Cerebellar nuclear complex (tissue), 1 donor: ENCODE results near the gene RNF114.
"Not testable (repeated sequence)": the region's sequence is repeated elsewhere in the genome, so short reads cannot be mapped to it uniquely, and the experiment has no call there.

Experiments used
- DNase-seq, 2 experiments: peaks; one replicate each; lab custom pipeline; 2025; lab: John Stamatoyannopoulos, UW

The RNF114 gene

DNA sequence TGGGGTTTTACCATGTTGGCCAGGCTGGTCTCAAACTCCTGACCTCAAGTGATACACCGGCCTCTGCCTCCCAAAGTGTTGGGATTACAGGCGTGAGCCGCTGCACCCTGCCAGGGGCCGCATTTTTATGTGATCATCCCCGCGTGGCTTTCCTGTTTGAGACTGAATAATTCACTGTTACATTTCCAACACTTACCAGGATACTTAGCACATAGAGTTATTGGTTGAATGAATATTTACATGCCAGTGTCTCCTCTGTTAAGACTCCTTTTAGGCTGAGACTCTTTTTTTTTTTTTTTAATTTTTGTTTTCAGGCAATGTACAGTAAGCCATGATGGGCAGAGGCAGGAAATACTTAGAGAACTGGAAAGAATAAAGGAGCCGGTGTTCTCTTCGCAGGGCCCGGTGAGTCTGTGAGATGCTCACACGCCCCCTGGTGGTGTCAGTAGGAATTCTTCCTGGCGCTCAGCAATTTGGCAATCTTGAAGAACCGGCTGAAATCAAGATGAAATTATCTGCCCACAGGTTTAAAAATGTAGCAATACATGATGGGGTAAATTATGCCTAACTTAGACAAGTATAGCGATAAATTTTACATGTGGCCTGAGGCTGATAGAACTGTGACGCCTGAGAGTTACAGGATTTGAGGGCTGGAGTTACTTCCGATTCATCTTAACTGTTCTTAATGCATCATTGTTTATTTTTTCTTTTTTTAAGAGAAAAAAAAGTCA lies 7.6 kb upstream of the RNF114 start:
- peak; percentile 30 to 52 for DNase-seq

DNA sequence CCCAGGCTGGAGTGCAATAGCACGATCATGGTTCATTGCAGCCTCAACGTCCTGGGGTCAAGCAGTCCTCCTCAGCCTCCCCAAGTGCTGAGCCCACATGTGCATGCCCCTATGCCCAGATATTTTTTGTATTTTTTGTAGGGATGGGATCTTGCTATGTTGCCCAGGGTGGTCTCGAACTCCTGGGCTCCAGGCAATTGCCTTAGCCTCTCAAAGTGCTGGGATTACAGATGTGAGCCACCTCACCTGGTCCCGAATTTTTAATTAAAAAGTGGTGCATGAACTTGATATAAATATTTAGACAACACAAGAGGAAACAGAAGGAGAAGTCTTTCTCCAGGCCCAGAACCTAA lies 7.1 kb upstream of the RNF114 start:
- DNase-seq, result no peak

DNA sequence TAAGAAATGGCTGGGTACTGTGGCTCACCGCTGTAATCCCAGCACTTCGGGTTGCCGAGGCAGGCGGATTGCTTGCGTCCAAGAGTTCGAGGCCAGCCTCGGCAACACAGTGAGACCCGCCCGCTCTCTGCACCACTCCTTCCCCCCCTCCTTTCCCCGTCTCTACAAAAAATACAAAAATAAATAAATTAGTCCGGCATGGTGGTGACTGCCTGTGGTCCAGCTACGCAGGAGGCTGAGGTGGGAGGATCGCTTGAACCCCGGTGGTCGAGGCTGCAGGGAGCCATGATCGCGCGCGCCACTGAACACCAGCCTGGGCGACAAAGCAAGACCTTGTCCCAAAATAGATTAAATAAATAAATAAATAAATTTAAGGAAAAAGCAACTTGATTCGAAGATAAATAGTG lies 448 bp upstream of the RNF114 start:
- DNase-seq, result no peak

DNA sequence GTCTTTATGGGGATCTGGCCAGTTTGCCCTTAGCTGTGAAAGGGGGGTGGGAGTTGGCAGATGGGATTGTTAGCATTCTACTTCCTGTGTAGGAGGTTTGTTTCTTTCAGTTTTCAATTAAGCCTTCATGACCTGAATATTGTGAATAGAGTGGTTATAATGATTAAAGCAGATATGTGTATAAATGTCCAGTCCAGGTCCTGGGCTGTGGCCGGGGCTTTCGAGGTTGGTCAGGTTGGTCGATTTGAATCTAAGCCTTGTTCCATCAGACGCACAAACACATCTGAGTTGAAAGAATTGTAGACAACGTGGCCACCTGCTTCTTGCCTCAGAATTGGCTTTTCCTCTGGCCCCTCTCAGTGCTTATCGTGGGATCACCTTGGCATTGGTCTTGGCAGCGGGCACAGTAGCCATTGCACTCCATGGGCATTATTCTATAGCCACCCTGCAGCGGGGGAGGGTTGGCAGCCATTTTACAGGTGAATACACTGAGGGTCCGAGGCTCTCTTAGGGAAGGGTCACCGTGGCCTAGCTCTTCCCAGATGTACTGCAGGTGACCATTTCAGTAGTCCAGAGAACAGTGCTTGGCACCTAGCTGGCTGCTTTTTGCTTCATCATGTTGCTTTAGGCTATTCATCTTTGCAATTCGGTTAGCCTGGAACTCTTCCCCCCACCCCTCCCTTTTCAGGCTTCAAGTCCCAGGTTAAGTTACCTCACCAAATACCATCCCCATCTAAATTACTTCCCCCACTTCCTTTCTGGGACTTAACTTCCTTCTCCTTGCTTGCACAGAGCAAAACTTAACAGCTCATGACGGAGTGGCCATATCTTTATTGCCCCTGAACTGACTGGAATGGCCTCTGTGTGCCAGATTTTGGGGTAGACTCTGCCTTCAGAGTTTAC lies 1.1 kb downstream of the RNF114 start:
- DNase-seq, result no peak

DNA sequence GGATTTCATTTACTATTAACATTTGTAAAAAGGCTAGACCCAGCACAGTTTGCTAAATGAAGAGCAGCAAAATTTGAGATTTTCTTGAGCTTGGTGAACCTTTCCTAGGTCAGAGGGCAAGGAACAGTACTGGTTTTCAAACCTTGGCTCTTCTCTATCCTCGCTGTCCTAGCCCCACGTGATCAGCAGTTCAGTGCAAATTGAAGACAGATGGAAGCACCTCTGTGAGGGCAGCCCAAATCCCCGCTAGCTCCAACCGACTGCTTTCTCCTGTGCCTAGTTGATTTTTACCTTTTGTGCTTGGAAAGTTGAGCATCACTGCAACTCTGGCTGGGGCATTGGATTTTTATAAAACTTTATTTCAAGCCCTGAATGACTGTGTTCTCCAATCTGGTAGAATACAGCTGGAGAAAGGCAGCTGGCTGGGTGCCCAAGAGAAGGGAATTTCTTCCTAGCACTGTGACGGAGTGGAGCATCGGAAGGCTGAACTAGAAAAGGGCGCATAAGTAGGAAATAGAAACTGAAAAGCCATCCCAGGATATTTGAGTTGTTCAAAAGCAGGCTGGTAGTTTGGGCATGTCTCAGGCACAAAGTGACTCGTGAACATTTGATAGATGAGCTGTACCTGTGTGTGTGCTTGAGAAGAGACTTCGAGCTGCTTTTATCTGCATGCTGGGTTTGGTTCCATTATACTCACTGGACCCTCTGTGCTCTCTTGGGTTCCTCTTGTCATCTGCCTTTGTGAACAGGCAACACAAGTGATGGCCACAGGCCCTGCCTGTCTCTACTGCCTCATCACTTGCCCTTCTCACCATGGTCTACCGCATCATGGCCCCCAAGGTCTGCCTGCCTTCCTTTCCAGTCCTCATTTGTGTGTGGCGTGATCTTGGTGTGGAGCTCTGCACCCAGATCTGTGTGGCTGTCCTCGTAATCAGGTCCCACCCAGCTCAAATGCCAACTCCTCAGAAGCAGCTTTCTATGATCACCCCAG lies 2.3 kb downstream of the RNF114 start:
- DNase-seq, result no peak

DNA sequence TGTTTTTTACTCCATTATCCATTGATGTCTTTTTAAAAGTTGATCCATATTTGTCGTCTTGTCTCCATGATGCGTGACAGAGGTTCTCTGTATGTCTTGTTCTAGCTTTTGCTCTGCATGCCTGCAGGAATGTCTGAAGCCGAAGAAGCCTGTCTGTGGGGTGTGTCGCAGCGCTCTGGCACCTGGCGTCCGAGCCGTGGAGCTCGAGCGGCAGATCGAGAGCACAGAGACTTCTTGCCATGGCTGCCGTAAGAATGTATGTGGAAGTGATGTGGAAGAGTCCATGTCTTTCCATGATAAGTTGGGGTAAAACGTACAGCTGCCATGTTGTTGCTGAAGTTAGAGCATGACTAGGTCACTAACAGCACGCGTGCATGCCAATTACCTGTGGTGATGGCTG lies 5.3 kb downstream of the RNF114 start:
- DNase-seq, result no peak

DNA sequence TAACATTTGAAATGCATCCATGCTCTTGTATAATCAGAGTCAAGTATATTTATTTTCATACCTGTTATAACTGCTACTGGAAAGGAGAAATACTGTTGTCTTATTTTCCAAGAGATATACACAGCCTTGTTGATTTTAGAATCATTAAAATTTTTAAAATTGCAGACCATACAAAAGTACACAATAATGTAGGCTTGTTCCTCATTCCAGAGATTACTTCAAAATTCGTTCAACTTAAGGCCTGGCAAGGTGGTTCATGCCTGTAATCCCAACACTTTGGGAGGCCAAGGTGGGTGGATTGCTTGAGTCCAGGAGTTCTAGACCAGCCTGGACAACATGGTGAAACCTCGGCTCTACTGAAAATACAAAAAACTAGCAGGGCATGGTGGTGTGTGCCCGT lies 6.1 kb downstream of the RNF114 start:
- DNase-seq, result no peak

DNA sequence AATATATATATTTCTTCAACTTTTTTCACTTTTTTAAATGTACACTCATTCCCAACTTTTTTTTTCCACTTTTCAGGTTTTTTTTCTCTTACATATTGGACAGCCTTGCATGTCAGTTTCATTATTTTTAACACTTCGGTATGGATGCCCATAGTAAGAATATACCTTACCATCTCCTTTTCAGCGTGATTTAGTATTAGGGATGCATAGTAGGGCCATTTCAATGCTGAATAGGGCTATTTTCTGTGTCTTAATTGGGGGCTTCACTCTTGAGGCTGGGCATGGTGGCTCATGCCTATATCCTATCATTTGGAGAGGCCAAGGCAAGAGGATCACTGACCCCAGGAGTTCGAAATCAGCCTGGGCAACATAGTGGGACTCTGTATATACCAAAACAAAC lies 6.7 kb downstream of the RNF114 start:
- no peak for DNase-seq

DNA sequence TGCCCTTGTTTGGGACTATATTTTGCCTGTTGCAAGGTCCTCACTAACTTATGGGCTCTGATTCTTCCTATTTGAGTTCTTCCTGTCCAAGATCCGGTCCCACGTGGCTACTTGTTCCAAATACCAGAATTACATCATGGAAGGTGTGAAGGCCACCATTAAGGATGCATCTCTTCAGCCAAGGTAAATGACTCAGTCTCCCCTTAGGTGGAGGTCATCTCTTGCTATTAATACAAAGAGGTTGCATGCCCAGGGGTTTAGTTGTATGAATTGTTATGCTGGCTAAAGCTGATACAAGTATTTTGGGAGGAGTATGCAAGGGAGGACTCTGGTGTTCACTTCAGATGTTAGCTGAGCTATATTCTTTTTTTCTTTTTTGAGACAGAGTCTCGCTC lies 9.1 kb downstream of the RNF114 start:
- DNase-seq, result no peak

DNA sequence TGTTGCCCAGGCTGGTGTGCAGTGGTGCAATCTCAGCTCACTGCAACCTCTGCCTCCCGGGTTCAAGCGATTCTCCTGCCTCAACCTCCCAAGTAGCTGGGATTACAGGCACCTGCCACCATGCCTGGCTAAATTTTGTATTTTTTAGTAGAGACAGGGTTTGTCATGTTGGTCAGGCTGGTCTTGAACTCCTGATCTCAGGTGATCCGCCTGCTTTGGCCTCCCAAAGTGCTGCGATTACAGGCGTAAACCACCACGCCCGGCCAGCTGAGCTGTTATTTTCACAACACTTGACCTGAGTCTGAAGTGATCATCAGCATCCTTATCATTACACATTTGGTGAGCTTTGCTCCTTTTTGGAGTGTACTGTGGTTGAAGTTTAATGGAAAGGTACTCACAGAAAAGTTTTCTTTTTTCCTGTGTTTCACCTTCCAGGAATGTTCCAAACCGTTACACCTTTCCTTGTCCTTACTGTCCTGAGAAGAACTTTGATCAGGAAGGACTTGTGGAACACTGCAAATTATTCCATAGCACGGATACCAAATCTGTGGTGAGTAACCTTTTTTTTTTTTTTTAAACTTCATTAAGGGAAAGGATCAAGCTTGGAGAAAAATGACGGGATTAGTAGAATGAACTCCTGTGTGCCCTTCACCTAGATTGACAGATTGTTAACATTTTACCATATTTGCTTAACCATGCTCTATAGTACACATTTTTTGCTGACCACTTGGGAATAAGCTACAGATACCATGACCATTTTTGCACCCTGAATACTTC lies 9.7 kb downstream of the RNF114 start:
- DNase-seq, result no peak

DNA sequence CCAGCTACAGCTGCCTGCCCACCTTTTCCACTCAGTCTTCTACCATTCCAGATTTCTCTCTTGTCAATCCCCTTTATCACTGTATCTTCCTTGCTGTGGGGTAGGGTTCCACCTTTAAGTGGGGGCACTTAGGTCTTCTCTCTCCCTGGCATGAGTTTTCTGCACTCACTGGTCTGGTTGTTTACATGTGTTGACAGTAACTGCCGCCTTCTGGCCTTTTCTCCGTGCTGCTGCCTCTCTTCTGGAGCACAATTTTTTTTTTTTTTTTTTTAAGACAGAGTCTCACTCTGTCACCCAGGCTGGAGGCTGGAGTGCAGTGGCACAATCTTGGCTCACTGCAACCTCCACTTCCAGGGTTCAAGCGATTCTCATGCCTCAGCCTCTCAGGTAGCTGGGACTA lies 12.0 kb downstream of the RNF114 start:
- no peak for DNase-seq

DNA sequence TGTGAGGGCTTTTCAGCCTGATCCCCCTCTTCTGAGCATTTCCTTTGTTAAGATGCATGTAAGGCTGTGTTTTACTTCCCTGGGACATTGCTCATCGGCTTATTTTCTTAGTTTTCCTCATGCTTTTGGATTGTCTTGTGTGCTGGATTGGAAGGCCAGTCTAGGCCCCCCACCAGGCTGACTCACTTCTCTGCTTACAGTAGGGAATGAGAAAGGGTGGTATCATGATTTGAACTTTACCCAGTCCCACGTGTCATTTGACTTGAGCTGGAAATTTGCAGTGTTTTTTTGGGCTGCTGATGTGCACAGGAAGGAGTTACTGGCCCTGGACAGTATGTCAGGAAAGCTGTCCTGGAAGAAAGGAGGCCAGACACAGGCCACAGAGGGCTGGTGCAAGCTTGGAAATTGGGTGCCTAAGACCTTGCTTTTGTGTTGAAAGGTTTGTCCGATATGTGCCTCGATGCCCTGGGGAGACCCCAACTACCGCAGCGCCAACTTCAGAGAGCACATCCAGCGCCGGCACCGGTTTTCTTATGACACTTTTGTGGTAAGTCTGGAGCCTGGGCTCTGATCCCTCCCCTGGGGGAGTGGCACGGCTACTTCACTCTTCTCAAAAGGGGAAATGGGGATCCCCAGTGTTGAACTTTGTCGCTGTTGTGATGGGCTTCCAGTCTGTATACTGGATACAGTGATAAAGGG lies 12.8 kb downstream of the RNF114 start:
- DNase-seq, result no peak

DNA sequence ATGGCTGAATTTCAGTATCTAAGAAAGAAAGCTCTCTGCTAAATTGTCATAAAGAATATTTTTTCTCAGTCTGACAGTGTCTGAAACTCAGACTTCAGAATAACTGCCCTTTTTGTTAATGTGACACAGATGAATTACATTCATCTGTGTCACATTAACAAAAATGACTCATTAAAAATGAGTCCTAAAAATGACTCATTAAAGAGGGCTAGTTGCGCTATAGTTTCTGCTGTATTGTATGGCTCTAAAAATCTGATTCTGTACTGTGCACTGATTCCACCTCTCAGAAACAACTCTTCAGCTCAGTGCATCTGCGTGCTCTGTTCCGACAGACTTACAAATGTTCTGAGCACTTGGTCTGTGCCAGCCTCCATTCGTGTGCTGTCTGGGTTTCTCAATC lies 15.0 kb downstream of the RNF114 start:
- DNase-seq, result no peak

DNA sequence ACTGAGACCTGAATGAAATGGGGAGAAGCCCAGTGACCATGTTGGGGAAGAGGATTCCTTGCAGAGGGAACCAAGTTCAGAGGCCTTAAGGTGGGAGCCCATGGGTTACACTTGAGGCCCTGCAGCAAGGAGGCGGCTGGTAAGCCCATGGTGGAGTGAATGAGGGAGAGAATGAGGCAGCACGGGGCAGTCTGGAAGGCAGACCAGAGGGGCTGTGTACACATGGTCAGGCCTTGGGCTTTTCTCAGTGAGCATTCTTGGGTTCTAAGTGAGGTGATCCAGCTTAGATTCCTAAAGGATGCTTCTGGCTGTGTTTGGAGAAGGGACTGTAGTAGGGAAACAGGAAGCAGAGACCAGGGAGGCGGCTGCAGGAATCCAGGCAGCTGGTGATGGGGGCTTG lies 19.0 kb downstream of the RNF114 start:
- no peak for DNase-seq

DNA sequence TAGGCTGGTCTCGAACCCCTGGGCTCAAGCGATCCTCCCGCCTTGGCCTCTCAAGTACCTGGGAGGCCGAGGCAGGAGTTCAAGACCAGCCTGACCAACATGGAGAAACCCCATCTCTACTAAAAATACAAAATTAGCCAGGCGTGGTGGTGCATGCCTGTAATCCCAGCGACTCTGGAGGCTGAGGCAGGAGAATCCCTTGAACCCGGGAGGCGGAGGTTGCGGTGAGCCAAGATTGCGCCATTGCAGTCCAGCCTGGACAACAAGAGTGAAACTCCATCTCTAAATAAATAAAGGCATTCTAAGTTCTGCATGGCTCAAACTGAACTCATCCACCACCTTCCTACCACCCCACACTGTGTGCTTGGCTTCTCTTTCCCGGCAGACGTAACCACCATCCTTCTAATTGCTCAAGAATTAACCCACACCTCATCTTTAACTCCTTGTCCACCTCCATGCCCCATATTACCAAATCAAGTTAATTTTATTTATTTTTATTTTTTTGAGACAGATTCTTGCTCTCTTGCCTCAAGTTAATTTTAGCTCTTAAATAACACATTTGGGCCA lies 19.7 kb downstream of the RNF114 start:
- DNase-seq, result not testable (repeated sequence)

DNA sequence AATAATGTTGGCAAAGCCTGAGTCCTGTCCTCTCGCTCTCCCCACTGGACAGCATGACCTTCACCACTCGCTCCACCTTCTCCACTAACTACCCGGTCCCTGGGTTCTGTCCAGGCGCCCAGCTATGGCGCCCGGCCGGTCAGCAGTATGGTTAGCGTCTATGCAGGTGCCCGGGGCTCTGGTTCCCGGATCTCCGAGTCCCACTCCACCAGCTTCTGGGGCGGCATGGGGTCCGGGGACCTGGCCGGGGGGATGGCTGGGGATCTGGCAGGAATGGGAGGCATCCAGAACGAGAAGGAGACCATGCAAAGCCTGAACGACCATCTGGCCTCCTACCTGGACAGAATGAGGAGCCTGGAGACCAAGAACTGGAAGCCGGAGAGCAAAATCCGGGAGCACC lies 20.5 kb downstream of the RNF114 start:
- DNase-seq, result no peak

DNA sequence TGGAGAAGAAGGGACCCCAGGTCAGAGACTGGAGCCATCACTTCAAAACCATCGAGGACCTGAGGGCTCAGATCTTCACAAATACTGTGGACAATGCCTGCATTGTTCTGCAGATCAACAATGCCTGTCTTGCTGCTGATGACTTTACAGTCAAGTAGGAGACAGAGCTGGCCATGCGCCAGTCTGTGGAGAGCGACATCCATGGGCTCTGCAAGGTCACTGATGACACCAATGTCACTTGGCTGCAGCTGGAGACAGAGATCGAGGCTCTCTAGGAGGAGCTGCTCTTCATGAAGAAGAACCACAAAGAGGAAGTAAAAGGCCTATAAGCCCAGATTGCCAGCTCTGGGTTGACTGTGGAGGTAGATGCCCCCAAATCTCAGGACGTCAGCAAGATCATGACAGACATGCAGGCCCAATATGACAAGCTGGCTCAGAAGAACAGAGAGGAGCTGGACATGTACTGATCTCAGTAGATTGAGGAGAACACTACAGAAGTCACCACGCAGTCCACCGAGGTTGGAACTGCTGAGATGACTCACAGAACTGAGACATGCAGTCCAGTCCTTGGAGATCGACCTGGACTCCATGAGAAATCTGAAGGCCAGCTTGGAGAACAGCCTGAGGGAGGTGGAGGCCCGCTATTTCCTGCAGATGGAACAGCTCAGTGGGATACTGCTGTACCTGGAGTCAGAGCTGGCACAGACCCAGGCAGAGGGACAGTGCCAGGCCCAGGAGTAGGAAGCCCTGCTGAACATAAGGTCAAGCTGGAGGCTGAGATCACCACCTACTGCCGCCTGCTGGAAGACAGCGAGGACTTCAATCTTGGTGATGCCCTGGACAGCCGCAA lies 21.1 kb downstream of the RNF114 start:
- DNase-seq, result peak in 1 of 2 experiments; percentile 50

DNA sequence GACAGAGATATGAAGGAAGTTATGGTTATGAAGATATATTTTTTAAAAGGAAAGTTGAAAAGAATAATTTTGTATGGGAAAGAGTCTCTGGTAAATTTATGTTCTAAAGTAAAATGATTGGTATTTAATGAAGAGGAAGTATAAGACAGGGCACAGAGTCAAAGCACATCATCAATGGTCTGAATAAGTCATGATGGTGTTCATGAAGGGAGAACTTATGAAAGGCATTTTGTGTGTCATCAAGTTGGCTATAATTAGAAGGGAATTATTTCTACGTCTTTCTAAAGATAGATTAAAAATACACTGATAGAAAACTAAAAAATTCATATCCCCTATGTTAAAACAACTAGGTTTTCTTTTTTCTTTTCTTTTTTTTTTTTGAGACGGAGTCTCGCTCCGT lies 25.2 kb downstream of the RNF114 start:
- no peak for DNase-seq

DNA sequence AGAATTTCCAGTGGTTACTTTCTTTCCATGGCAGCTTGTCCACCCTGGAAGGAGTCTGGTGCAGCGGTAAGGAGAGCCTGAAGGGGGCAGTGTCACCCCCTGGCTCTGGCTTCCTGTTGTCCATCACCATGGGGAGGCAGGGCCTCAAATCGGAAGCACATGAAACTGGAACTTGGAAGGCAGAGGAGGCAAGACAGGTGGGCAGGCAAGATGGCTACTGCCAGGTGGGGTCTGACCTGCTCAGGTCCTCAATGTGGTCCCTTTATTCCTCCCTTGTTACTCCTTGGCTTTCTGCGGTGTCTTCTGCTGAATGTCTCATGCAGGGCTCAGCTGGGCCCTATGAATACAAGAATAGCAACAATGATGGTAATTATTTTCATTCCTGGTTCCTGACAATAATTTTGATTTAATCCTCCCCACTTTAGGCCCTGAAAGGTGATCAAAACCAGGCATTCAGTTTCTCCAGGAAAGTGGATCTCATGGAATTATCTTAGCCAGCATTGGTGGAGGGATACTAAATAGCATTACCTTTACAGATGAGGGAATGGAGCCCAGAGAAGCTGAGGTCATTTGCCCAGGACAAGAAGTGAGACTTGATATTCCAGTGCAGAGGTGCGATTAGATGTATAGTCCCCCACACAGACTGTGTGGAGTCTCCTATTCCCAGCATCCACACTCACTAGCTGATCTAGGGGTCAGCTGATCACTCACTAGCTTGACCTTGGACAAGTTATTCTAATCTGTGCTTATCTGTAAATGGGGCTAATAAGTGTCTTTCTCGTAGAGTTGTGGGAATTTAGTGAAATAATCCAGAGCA lies 29.0 kb downstream of the RNF114 start:
- no peak for DNase-seq
